IMR-90 (cell line): ENCODE data around the gene FBXO31. TPM values are rescaled to one million over a fixed set of nuclear protein-coding genes. Genes with fewer than 3 reads are reported as not detected.

Source experiments
- ATAC-seq: fragments of 200-7000 bp; cut with Tn5 transposase; 2 replicates; pipeline ENCODE4 v1.9.1; 2020; ENCODE audit warnings: low read depth, mild to moderate bottlenecking, moderate library complexity
- BruUV-seq: library from RNA; stranded (reverse); fragments of 400-500 nt; replicated peaks from 2 replicates; lab custom pipeline; 2021; lab: Mats Ljungman, UMichigan
- CTCF ChIA-PET: fragments of 300-600 bp; formaldehyde crosslinking; extraction: SDS; loops from one replicate; lab custom pipeline; 2021; ENCODE audit warnings: antibody characterized with exemption; lab: Yijun Ruan, JAX
- POLR2A ChIA-PET: fragments of 300-600 bp; sonication (Branson Sonifier 250); formaldehyde crosslinking; loops from one replicate; lab custom pipeline; 2022; ENCODE audit warnings: antibody characterized with exemption; ENCODE audit not compliant: unreplicated experiment; lab: Charles Lee
- DNase-seq: peaks from one replicate; pipeline ENCODE4 v3.0.0; 2013
- H2AFZ ChIP-seq: replicated peaks from 2 replicates; pipeline ENCODE3; 2013; ENCODE audit warnings: low read length, mild to moderate bottlenecking; ENCODE audit not compliant: poor library complexity
- H2AK5ac ChIP-seq: 2 replicates; pipeline ENCODE4 v1.6.1; 2013; ENCODE audit warnings: low read depth, low read length, inconsistent platforms
- H2AK9ac ChIP-seq: replicated peaks from 2 replicates; pipeline ENCODE3; 2013; ENCODE audit warnings: mild to moderate bottlenecking, low read depth, low read length, moderate library complexity; ENCODE audit not compliant: poor library complexity
- H2BK120ac ChIP-seq: 2 replicates; pipeline ENCODE4 v1.6.1; 2013; ENCODE audit warnings: low read depth, low read length, inconsistent platforms
- H2BK15ac ChIP-seq: 3 replicates; pipeline ENCODE4 v1.6.1; 2013; ENCODE audit warnings: low read depth, low read length, inconsistent platforms
- H2BK20ac ChIP-seq: 2 replicates; pipeline ENCODE4 v1.6.1; 2013; ENCODE audit warnings: low read depth, mild to moderate bottlenecking, inconsistent platforms, low read length, moderate library complexity
- H2BK5ac ChIP-seq: 2 replicates; pipeline ENCODE4 v1.6.1; 2013; ENCODE audit warnings: mild to moderate bottlenecking, low read depth, low read length, inconsistent platforms; ENCODE audit not compliant: poor library complexity, severe bottlenecking
- H3K14ac ChIP-seq: replicated peaks from 2 replicates; pipeline ENCODE4 v1.6.1; 2013; ENCODE audit warnings: low read depth, low read length, inconsistent platforms
- H3K18ac ChIP-seq: 2 replicates; pipeline ENCODE4 v1.6.1; 2013; ENCODE audit warnings: low read depth, low read length, control low read depth
- H3K23ac ChIP-seq: 2 replicates; pipeline ENCODE4 v1.6.1; 2013; ENCODE audit warnings: low read depth, low read length, inconsistent platforms
- H3K27ac ChIP-seq: 2 replicates; pipeline ENCODE4 v1.5.1; 2013; ENCODE audit warnings: mild to moderate bottlenecking, control low read depth, low read length; ENCODE audit not compliant: insufficient read depth
- H3K27me3 ChIP-seq: 2 replicates; pipeline ENCODE4 v1.6.1; 2013; ENCODE audit warnings: low read length; ENCODE audit not compliant: control insufficient read depth, insufficient read depth
- H3K36me3 ChIP-seq: 2 replicates; pipeline ENCODE4 v1.6.1; 2013; ENCODE audit warnings: low read length, mixed read lengths; ENCODE audit not compliant: control insufficient read depth, insufficient read depth
- H3K4ac ChIP-seq: 2 replicates; pipeline ENCODE4 v1.6.1; 2013; ENCODE audit warnings: low read depth, low read length, inconsistent platforms
- H3K4me1 ChIP-seq: 2 replicates; pipeline ENCODE4 v1.6.1; 2013; ENCODE audit warnings: low read length, mixed read lengths; ENCODE audit not compliant: control insufficient read depth, insufficient read depth
- H3K4me2 ChIP-seq: 2 replicates; pipeline ENCODE4 v1.6.1; 2013; ENCODE audit warnings: low read depth, mild to moderate bottlenecking, control low read depth, low read length, moderate library complexity
- H3K4me3 ChIP-seq: 2 replicates; pipeline ENCODE4 v1.5.1; 2013; ENCODE audit warnings: low read depth, mild to moderate bottlenecking, control low read depth, low read length, moderate library complexity; ENCODE audit not compliant: insufficient read depth
- H3K56ac ChIP-seq: 2 replicates; pipeline ENCODE4 v1.6.1; 2013; ENCODE audit warnings: low read length, inconsistent platforms; ENCODE audit not compliant: insufficient read depth; ENCODE audit errors: extremely low read depth
- H3K79me1 ChIP-seq, 2 experiments: 2 replicates each; pipeline ENCODE4 v1.6.1; 2013; ENCODE audit warnings: low read length in 2 of 2, inconsistent platforms in 1 of 2, low read depth in 1 of 2
- H3K9ac ChIP-seq: 2 replicates; pipeline ENCODE4 v1.6.1; 2013; ENCODE audit warnings: low read depth, low read length, control low read depth
- H3K9me1 ChIP-seq: 2 replicates; pipeline ENCODE4 v1.6.1; 2013; ENCODE audit warnings: low read length, inconsistent platforms; ENCODE audit not compliant: insufficient read depth
- H3K9me3 ChIP-seq: 2 replicates; pipeline ENCODE4 v1.6.1; 2013; ENCODE audit warnings: low read length; ENCODE audit not compliant: control insufficient read depth, insufficient read depth
- H4K20me1 ChIP-seq: 2 replicates; pipeline ENCODE4 v1.6.1; 2013; ENCODE audit warnings: low read length, inconsistent platforms; ENCODE audit not compliant: insufficient read depth
- H4K5ac ChIP-seq: 2 replicates; pipeline ENCODE4 v1.6.1; 2013; ENCODE audit warnings: mild to moderate bottlenecking, low read depth, low read length, control low read depth
- H4K8ac ChIP-seq, 2 experiments: 2 replicates each; pipeline ENCODE4 v1.6.1; 2013; ENCODE audit warnings: low read depth in 2 of 2, low read length in 2 of 2, control low read depth in 1 of 2, inconsistent platforms in 1 of 2
- H4K91ac ChIP-seq: 2 replicates; pipeline ENCODE4 v1.6.1; 2013; ENCODE audit warnings: low read depth, low read length, inconsistent platforms; ENCODE audit not compliant: insufficient read depth
- CEBPB ChIP-seq: IDR thresholded peaks from 2 replicates; pipeline ENCODE4 v1.6.1; 2012; ENCODE audit warnings: low read depth, low read length, improper control_type of control experiment
- CHD1 ChIP-seq: IDR thresholded peaks from 2 replicates; pipeline ENCODE4 v1.6.1; 2012; ENCODE audit warnings: low read depth, low read length, improper control_type of control experiment
- MAZ ChIP-seq: IDR thresholded peaks from 2 replicates; pipeline ENCODE4 v1.6.1; 2012; ENCODE audit warnings: low read depth, mild to moderate bottlenecking, low read length, improper control_type of control experiment, moderate library complexity, borderline replicate concordance
- NFE2L2 ChIP-seq: fragments of 150-350 bp; IDR thresholded peaks from 2 replicates; pipeline ENCODE4 v1.6.1; 2016; ENCODE audit warnings: low read depth, mild to moderate bottlenecking, low read length
- RAD21 ChIP-seq: IDR thresholded peaks from 2 replicates; pipeline ENCODE4 v1.6.1; 2012; ENCODE audit warnings: low read length, improper control_type of control experiment
- RCOR1 ChIP-seq: IDR thresholded peaks from 2 replicates; pipeline ENCODE4 v1.6.1; 2012; ENCODE audit warnings: mild to moderate bottlenecking, low read length, improper control_type of control experiment; ENCODE audit not compliant: insufficient replicate concordance
- SMC3 ChIP-seq: fragments of 150-350 bp; IDR thresholded peaks from 2 replicates; pipeline ENCODE4 v1.6.1; 2016; ENCODE audit warnings: low read depth, mild to moderate bottlenecking, antibody characterized with exemption, low read length, moderate library complexity
- WGBS, 2 experiments: methylation state at CpG; one replicate each; pipeline versions ENCODE4 v1.1.5 to v1.1.7; 2013; ENCODE audit warnings: missing lambda C conversion rate in 2 of 2; ENCODE audit not compliant: insufficient read length in 1 of 2; ENCODE audit errors: extremely low coverage in 2 of 2; 5-methylcytosine and 5-hydroxymethylcytosine counted together
- dilution Hi-C: fragments of 300-500 bp; cut with HindIII; formaldehyde crosslinking; loops from one replicate; pipeline ENCODE4 v1.14.3; 2018; ENCODE audit warnings: low sequenced_read_pairs; ENCODE audit not compliant: unreplicated experiment
- in situ Hi-C: fragments of 300-500 bp; cut with MboI; formaldehyde crosslinking; loops from 3 replicates; pipeline ENCODE4 v1.14.3; 2019; ENCODE audit warnings: low sequenced_read_pairs, inconsistent platforms, mixed read lengths
- intact Hi-C: fragments of 100-400 bp; cut with micrococcal nuclease; formaldehyde crosslinking; loops from 2 replicates; pipeline ENCODE4 v1.10.0; 2022
- polyA plus RNA-seq, 3 experiments: library from polyadenylated mRNA; depleted of rRNA; stranded (reverse); fragments of >200 nt; gene quantifications; 2 replicates each; pipeline ENCODE4 v1.2.3, GENCODE V29; 2012; ENCODE audit warnings: low replicate concordance in 1 of 3
- total RNA-seq: library from RNA; depleted of rRNA; stranded (reverse); fragments of >200 nt; gene quantifications from 2 replicates; pipeline ENCODE4 v1.2.3, GENCODE V29; 2012
- TF ChIP-seq, protein P1 (sequence below): fragments of 150-350 bp; IDR thresholded peaks from 2 replicates; pipeline ENCODE4 v1.6.1; 2016; ENCODE audit warnings: low read depth, mild to moderate bottlenecking, low read length, moderate library complexity, borderline replicate concordance

FBXO31 gene
- total and polyA plus RNA-seq, 2 of the 4 experiments (the other 2 are of a cell fraction), result 10.4 to 16.9 TPM

DNA sequence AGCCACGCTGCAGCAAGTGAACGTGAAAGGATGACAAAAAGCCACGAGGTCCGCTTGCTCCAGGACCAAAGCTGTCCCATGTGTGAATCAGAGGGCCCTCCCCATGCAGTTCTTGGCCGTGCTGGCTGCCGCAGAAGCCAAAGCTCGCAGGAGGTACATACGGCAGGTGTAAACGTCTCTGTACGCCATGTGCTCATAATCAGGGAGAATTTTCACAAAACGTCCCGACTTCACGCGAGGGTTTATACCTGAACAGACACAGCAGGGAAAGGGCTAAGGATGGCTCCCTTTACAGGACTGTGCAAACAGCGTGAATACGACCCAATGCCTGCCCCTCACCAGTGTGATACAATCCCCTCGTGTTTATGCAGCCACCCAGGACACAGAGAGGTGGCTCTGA lies 25.3 kb downstream of the FBXO31 start:
- Histone ChIP-seq H3K56ac (no peak overlapping the region), H4K8ac (no peak overlapping the region), H3K4me1 (peaks cover under 1% of the 10 kb centered on the region; the same call in 1 of the 2 replicates), H3K4me2 (no peak overlapping the region), H3K23ac (no peak overlapping the region), H2BK5ac (no peak overlapping the region), H3K4ac (no peak overlapping the region), H4K20me1 (peaks cover 25% of the 10 kb centered on the region; the same call in 1 of the 2 replicates), H3K27me3 (no peaks in the 10 kb centered on the region), H2AK5ac (no peak overlapping the region), H2AK9ac (no peak overlapping the region), H3K9me1 (peaks cover 9% of the 10 kb centered on the region; the same call in 1 of the 2 replicates), H3K18ac (no peak overlapping the region), H3K9ac (no peak overlapping the region), H2AFZ (no peak overlapping the region), H4K91ac (no peak overlapping the region), H3K27ac (no peak overlapping the region), H3K14ac (no peak overlapping the region), H2BK120ac (no peak overlapping the region), H3K36me3 (peaks cover 30% of the 10 kb centered on the region), H3K4me3 (no peak overlapping the region), H3K9me3 (no peaks in the 10 kb centered on the region), H2BK20ac (no peak overlapping the region), H2BK15ac (no peak overlapping the region), H3K79me1 (peaks cover 4 to 45% of the 10 kb centered on the region in 2 experiments), H4K5ac (no peak overlapping the region)
- 98% methylated on average over 15 of the region's 17 CpGs; no CpG with 5 or more reads in 1 of the 2 experiments for WGBS, 2 experiments
- BruUV-seq, result no TSS peak
- in situ Hi-C loops, result no loop called here
- ChIA-PET CTCF (no interaction called here), POLR2A (no interaction called here)
- TF ChIP-seq MAZ (no peak), RAD21 (no peak), CEBPB (no peak), SMC3 (no peak), NFE2L2 (no peak), RCOR1 (no peak), CHD1 (no peak)
- TF ChIP-seq, protein P1, sequence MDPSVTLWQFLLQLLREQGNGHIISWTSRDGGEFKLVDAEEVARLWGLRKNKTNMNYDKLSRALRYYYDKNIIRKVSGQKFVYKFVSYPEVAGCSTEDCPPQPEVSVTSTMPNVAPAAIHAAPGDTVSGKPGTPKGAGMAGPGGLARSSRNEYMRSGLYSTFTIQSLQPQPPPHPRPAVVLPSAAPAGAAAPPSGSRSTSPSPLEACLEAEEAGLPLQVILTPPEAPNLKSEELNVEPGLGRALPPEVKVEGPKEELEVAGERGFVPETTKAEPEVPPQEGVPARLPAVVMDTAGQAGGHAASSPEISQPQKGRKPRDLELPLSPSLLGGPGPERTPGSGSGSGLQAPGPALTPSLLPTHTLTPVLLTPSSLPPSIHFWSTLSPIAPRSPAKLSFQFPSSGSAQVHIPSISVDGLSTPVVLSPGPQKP, result no peak
- dilution Hi-C loops, result no loop called here
- DNase-seq, result no peak
- intact Hi-C loops, result no loop called here
- ATAC-seq, result no peak
